SIG-M5 treated with dmso at 0.1 percent for 504 hours (cell line): ENCODE data around the gene PRDX2.

Experiments
- DNase-seq: peaks from one replicate; lab custom pipeline; 2025; ENCODE audit not compliant: unreplicated experiment; lab: John Stamatoyannopoulos, UW

The PRDX2 gene

GRCh38 chr19:12782174-12782423 is 19.5 kb downstream of the PRDX2 start:
- DNase-seq, result no peak

GRCh38 chr19:12779162-12779993 is 22.2 kb downstream of the PRDX2 start:
- no peak for DNase-seq

- DNase-seq, result no peak
Observed at GRCh38 chr19:12778905-12779161, 22.8 kb downstream of the PRDX2 start.

- DNase-seq, result peak; percentile 35
Observed at GRCh38 chr19:12778017-12778904, 23.3 kb downstream of the PRDX2 start.

GRCh38 chr19:12777217-12778016 is 24.2 kb downstream of the PRDX2 start:
- peak; percentile 71 for DNase-seq

GRCh38 chr19:12774588-12775555 is 26.7 kb downstream of the PRDX2 start, which contains the start of gene HOOK2:
HOOK2 (minus strand) TSS chr19:12775552; CDS start chr19:12775449, 103 bp downstream.
- peak; percentile 60 for DNase-seq

- DNase-seq, result peak; percentile 14
Observed at GRCh38 chr19:12773571-12773970, 28.0 kb downstream of the PRDX2 start.

GRCh38 chr19:12772323-12772722 is 29.3 kb downstream of the PRDX2 start:
- no peak for DNase-seq

GRCh38 chr19:12770922-12771321 is 30.7 kb downstream of the PRDX2 start:
- no peak for DNase-seq

GRCh38 chr19:12769689-12770088 is 31.9 kb downstream of the PRDX2 start:
- no peak for DNase-seq

GRCh38 chr19:12767666-12768065 is 33.9 kb downstream of the PRDX2 start:
- no peak for DNase-seq

- DNase-seq, result no peak
Observed at GRCh38 chr19:12767150-12767549, 34.5 kb downstream of the PRDX2 start.

- DNase-seq, result peak; percentile 28
Observed at GRCh38 chr19:12766051-12766521, 35.5 kb downstream of the PRDX2 start.

- no peak for DNase-seq
Observed at GRCh38 chr19:12764698-12765097, 36.9 kb downstream of the PRDX2 start.

- DNase-seq, result no peak
Observed at GRCh38 chr19:12763100-12763499, 38.5 kb downstream of the PRDX2 start.

- DNase-seq, result no peak
Observed at GRCh38 chr19:12759686-12760085, 41.9 kb downstream of the PRDX2 start.

GRCh38 chr19:12757544-12758274 is 43.9 kb downstream of the PRDX2 start:
- DNase-seq, result peak; percentile 7

- DNase-seq, result no peak
Observed at GRCh38 chr19:12756150-12756883, 45.3 kb downstream of the PRDX2 start.
